DOHH2 (cell line): ENCODE measurements around the gene SYNGR1.

Experiments used
- EZH2phosphoT487 ChIP-seq: fragments of 200-600 bp; sonication (generic); IDR thresholded peaks from 2 replicates; pipeline ENCODE4 v1.6.1; 2017; ENCODE audit warnings: borderline replicate concordance, mild to moderate bottlenecking, antibody characterized with exemption, low read length, moderate library complexity, mixed read lengths
- TF ChIP-seq, protein P1 (sequence below): fragments of 200-600 bp; sonication (generic); IDR thresholded peaks from one replicate; pipeline ENCODE4 v1.5.1; 2014; ENCODE audit warnings: antibody characterized with exemption, mild to moderate bottlenecking, low read depth, low read length; ENCODE audit not compliant: poor library complexity, severe bottlenecking

DNA sequence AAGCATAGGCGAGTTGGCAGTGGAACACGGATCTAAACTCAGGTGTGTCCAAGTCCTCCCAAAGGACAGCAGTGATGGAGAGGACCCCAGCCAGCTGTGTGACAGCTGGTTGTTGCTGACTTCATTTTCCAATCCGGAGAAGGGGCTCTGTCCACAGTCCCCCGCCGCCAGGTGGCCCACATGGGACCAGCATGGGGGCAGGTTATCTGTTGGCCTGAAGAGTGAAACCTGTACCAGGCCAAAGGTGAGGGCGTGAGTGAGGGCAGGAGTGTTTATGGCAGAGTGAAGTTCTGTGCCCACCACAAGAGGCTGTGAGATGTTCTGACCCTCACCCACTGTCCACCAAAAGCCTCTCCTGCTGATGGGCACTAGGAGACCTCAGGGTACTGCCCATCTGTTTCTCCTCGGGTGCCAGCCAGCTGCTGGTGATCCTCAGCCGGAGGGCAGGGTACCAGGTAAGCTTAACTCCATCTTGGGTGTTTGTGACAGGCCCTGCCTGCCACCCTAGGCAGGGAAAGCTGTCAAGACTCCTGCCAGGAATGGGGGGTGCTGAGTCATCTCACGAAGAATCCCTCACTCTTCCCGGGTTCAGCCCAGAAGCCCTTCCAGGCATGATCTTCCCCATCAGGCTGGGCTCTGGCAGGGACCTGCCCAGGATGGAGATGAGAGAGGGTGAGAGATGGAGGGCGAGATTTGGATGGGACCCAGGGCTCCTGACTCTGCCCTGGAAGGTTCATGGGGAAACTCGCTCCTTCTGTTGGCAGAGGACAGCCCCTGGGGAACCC, 34.2 kb downstream of the SYNGR1 start:
- TF ChIP-seq, protein P1, sequence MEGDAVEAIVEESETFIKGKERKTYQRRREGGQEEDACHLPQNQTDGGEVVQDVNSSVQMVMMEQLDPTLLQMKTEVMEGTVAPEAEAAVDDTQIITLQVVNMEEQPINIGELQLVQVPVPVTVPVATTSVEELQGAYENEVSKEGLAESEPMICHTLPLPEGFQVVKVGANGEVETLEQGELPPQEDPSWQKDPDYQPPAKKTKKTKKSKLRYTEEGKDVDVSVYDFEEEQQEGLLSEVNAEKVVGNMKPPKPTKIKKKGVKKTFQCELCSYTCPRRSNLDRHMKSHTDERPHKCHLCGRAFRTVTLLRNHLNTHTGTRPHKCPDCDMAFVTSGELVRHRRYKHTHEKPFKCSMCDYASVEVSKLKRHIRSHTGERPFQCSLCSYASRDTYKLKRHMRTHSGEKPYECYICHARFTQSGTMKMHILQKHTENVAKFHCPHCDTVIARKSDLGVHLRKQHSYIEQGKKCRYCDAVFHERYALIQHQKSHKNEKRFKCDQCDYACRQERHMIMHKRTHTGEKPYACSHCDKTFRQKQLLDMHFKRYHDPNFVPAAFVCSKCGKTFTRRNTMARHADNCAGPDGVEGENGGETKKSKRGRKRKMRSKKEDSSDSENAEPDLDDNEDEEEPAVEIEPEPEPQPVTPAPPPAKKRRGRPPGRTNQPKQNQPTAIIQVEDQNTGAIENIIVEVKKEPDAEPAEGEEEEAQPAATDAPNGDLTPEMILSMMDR: no peak
- no peak for TF ChIP-seq EZH2phosphoT487
